ENCODE data around the gene PTPRT.

Gene PTPRT

DNA sequence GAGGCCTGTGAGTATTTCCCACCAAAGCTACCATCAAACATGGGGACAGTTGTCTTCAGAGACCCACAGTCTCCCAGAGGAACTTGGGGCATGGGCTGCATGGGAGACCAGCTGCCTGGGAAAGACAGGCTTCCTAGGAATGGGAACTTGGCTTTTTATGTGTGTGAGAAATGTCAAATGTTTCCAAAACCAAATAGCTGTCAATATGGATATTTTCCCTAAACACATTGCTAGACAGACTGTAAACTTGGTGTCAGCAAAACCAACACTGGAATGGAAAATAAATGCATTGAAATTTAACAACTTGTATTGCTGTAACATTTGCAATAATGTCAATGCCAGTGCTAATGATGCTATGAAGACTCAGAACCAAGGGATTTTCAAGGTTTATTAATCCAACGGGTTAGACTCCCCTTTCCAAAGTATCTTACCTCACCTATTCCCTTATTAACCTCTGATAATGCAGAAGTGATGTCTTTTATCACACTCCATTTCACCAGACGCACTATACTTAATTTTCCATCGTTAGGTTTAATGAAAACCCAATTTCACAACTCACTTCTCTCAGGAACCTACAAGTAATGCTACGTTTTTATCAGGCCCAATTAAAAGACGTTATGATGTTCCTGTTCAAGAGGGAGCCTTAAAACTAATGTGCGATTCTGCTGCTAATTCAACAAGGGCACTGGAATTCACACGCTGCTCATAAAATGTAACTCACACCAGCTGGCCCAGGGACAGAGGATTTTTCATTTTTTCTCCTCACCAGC lies 1025.4 kb downstream of the PTPRT start:
- in situ Hi-C loops (cut with MboI; ENCODE audit: low sequenced_read_pairs) = no loop called here

DNA sequence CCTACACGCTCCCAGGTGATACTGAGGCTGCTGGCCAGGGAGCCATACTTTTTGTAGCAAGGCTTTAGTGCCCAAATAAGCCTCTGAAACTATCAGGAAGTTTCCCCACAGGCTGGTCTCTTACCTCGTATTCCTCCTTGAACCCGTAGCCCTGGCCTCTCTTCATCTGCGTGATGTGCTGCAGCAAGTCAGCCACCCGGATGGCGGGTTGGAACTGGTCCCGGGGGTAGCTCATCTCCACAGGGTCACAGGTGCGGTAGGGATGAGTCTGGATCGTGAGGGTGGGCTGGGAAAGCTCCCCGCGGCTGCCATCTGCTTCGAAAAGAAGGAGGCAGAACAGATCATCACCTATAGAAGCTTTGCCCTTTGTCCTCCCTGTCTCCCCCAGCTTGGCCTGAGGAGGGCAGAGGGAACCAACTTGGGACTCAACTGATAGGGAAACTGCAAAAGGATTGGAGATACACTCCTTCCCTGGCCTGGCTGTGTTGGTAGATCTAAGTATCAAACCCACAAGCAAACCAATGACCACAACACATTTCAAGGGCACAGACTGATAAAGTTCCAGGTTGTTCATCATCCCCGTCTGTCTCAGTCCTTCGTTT lies 1028.4 kb downstream of the PTPRT start:
- in situ Hi-C loops (cut with MboI; ENCODE audit: low sequenced_read_pairs) = no loop called here

GRCh38 chr20:42159808-42160207 lies 1029.9 kb downstream of the PTPRT start:
- in situ Hi-C loops (cut with MboI; ENCODE audit: low sequenced_read_pairs) = no loop called here

GRCh38 chr20:42158272-42158671 lies 1031.4 kb downstream of the PTPRT start:
- in situ Hi-C loops (cut with MboI; ENCODE audit: low sequenced_read_pairs) = no loop called here

DNA sequence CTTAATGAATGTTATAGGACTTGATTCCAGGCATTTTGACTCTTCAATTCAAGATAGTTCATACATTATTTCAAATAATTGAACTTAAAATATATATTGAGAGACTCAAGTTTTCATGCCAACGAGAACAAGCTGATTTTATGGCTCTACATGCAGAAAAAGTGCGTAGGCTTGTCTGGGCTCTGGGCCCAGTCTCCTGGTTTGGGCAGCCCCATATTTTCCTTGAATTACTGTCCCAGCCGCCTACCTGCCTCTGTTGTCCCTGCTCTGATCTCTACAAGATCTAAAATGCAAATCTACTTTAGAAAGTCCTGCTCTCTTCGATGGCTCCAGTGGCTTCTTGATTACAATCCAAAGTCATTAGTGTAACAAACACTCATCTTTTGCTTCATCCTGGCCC lies 1034.1 kb downstream of the PTPRT start:
- in situ Hi-C loops (cut with MboI; ENCODE audit: low sequenced_read_pairs) = no loop called here

- in situ Hi-C loops (cut with MboI; ENCODE audit: low sequenced_read_pairs) = no loop called here
Observed at GRCh38 chr20:42152575-42152974, 1037.1 kb downstream of the PTPRT start.

DNA sequence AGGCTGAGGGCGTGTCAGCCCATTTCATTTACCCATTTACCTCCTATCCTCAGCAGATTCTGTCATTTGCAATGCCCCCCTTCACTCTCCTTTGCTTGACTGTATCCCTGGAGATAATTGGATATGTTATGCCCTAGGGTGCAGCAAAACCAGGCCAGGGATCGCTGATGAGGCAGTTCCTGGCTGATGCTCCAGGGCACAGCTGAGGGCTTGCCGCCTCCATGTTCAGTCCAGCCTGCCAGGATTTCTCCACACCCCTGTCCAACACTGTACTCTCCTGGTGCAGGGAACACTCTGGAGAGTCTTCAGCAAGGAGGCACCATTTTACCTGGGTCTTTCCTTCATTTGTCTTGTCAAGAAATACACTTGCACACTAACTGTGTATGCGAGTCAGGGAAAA lies 1039.5 kb downstream of the PTPRT start:
- in situ Hi-C loops (cut with MboI; ENCODE audit: low sequenced_read_pairs) = no loop called here

GRCh38 chr20:42138729-42139128 lies 1051.0 kb downstream of the PTPRT start:
- in situ Hi-C loops (cut with MboI; ENCODE audit: low sequenced_read_pairs) = no loop called here

DNA sequence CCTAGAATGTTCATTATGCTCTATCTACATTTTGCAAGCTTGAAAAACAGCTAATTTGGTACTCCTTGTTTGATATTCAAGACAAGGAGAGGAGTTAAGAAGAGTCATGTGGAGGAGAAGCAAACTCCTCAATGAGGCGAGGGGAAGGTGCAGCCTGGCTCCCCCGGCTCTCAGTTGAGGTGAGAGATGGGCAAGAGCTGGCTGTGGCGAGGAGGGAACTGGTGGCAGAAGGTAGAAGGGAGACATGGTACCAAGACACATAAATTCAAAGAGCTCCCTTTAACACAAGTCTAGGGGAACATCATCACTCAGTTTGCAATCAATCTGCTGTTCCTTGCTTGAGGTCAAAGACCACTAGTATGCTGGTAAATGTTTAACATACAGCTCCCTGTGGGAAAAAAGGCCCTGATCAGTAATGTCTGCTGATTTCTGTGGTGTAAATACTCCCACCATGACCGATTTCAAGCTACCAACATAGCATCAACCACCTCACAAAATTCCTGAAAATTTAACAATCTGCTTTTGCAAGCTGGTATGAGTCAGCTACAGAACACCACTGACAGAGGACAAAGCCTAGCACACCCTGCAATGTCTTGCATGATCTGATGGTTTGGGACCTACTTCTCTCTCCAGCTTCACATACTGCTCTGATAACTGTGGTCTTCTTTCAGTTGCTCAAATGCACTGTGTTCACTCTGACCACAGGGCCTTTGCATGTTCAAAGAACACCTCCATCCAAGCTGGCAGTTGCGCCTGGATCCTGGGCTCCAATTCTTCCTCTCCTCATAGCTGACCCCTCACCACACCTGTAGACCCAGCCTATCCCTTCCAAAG lies 1055.2 kb downstream of the PTPRT start:
- in situ Hi-C loops (cut with MboI; ENCODE audit: low sequenced_read_pairs) = no loop called here

DNA sequence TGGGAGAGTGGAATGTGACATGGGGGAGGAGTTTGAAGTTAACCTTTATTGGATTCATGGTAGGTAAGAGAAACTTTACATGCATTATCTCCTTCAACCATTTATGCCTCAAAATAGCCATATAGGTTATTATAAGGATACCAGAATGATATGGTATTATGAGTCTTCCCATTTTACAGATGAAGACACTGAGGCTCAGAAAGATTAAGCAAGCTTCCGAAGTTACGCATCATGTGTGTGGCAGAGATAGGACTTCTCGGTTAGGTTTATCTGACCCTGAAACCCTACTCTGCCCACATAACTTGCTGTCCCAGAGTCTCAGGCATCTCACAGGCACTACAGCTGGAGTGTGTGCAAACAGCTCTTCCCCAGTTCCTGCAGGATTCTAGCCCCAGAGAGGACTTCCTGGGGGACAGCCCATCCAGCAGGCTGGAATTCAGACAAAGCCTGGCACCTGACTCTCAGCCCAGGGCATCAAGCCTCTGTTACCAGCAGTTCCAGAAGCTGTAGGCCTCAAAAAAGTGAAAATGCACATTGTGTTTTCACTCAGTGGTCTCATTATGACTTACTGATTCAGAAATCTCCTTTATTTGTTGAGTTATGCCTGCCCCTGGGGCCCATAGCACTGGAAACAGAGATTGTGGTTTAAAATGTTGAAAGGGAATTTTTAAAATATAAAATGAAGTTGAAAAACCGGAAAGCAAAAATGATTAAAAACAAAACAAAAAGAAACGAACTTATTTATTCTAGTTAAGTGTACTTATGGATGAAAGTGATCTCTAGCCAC lies 1058.7 kb downstream of the PTPRT start:
- in situ Hi-C loops (cut with MboI; ENCODE audit: low sequenced_read_pairs) = no loop called here

- in situ Hi-C loops (cut with MboI; ENCODE audit: low sequenced_read_pairs) = no loop called here
Observed at GRCh38 chr20:42125426-42125825, 1064.3 kb downstream of the PTPRT start.

DNA sequence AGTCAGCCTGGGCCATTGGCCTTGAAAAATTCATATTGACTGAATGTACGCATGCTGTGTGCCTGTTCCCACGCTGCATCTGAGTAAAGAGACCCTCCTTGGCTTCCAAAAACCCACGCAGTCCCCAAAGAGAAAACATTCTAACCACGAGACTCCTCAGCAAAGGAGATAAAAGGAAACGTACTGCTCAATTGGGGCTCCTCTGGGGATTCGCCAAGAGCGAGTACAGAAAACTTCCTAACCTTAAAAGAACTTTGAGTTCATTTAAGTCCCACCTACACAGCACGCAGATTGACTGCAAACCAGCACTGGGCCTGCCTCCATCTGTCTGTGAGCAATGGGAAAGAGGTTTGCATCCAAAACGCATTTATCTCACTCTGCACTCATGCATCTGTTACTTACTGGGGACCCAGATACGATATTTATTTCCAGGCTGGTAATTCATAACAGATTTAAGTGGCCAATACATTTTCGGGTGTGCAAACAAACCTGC lies 1065.7 kb downstream of the PTPRT start:
- in situ Hi-C loops (cut with MboI; ENCODE audit: low sequenced_read_pairs) = no loop called here

GRCh38 chr20:42118409-42119125 lies 1071.1 kb downstream of the PTPRT start:
- in situ Hi-C loops (cut with MboI; ENCODE audit: low sequenced_read_pairs) = no loop called here

DNA sequence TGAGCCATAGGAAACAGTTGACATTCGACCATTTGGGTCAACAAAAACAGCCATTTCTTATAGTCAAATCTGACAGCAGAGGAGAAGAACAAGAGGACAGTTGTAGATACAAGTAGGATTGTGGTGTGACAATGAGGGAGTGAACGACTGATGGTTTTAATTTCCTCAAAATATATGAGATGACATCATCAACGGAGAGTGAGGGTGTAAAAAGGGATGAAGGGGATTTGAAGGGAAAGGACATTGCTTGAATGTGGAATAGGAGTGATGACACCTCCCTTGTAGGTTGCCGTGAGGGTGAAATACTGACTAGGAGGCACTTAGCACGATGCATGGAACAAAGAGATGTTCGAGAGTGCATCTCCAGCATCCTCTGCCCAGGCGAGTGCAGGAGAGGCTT lies 1071.7 kb downstream of the PTPRT start:
- in situ Hi-C loops (cut with MboI; ENCODE audit: low sequenced_read_pairs) = no loop called here

DNA sequence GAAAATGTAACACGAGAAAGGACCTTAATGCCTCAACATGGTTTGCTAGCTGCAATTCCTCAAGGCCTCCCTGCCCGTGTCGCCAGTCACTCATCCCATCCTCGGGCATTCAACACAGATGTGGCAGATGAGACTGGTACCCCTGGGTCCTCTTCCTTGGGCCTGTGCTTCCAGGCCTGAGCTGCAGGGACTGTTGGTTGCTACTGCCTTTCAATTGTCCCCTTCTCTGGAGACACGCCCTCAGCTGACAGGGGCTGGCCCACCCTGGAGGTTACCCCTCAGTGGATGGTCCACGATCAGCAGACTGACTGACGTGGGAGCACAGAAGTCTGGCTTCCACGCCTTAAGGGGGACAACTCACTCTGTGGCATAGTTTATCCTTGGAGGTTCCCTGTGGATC lies 1076.5 kb downstream of the PTPRT start:
- in situ Hi-C loops (cut with MboI; ENCODE audit: low sequenced_read_pairs) = no loop called here

DNA sequence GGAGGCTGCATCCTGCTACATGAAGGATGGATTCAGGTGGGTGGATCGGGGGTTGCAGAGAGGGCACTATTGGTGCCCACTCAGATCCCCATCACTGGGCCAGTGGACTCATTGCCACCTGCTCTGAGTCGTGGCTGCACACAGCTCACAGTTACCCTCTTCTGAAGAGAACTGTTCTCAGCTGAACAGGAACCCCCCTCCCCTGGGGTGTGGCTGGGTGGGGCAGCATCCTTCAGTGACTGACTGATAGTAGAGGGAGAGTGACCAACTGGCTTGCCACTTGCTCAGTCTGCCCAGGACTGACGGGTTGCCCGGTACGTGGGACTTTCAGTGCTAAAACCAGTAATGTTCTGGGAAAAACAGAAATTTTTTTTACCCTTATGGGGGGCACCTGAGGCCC lies 1077.5 kb downstream of the PTPRT start:
- in situ Hi-C loops (cut with MboI; ENCODE audit: low sequenced_read_pairs) = no loop called here

GRCh38 chr20:42111349-42111748 lies 1078.4 kb downstream of the PTPRT start:
- in situ Hi-C loops (cut with MboI; ENCODE audit: low sequenced_read_pairs) = no loop called here

- in situ Hi-C loops (cut with MboI; ENCODE audit: low sequenced_read_pairs) = no loop called here
Observed at GRCh38 chr20:42110301-42110700, 1079.4 kb downstream of the PTPRT start.

DNA sequence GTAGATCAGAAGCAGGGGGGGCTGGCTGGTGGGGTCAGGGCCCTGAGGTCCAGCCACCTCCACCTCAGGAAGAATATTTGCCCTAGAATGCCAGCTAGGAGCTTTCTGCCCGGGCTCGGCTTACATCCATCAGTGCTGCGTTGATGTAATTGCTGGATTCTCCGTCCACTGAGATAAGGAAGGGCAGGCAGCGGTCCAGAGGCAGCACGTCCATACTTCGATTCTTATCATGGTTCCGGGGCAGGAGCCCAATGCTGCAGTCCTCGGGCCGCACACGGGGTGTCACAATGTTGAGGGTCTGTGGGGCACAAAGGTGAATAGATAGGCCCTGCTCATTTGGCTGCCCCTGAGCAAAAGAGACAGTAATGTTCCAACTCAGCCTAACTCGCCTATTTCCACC lies 1087.7 kb downstream of the PTPRT start:
- in situ Hi-C loops (cut with MboI; ENCODE audit: low sequenced_read_pairs) = no loop called here

GRCh38 chr20:42100137-42100704 lies 1089.5 kb downstream of the PTPRT start:
- in situ Hi-C loops (cut with MboI; ENCODE audit: low sequenced_read_pairs) = no loop called here
